Hepatocyte (in vitro differentiated cells): ENCODE measurements around the gene GAPVD1. TPM values are rescaled to one million over a fixed set of nuclear protein-coding genes. Genes with fewer than 3 reads are reported as not detected.

Source experiments
- DNase-seq: peaks from one replicate; pipeline ENCODE4 v3.0.0-alpha.2; 2016; ENCODE audit warnings: low spot score
- H2AFZ ChIP-seq: fragments of 200-600 bp; sonication (generic); 2 replicates; pipeline ENCODE4 v1.6.0; 2016; ENCODE audit warnings: antibody characterized with exemption, mild to moderate bottlenecking
- H3K27ac ChIP-seq: fragments of 200-600 bp; sonication (generic); 2 replicates; pipeline ENCODE4 v1.5.1; 2016; ENCODE audit warnings: mild to moderate bottlenecking
- H3K27me3 ChIP-seq: fragments of 200-600 bp; sonication (generic); 2 replicates; pipeline ENCODE4 v1.6.1; 2016
- H3K36me3 ChIP-seq: fragments of 200-600 bp; sonication (generic); replicated peaks from 2 replicates; pipeline ENCODE4 v1.5.1; 2016; ENCODE audit warnings: low read depth; ENCODE audit not compliant: insufficient read depth
- H3K4me1 ChIP-seq: fragments of 200-600 bp; sonication (generic); 2 replicates; pipeline ENCODE4 v1.5.1; 2016; ENCODE audit warnings: mild to moderate bottlenecking, moderate library complexity; ENCODE audit not compliant: insufficient read depth
- H3K4me2 ChIP-seq: fragments of 200-600 bp; sonication (generic); 2 replicates; pipeline ENCODE4 v1.6.0; 2016
- H3K4me3 ChIP-seq: fragments of 200-600 bp; sonication (generic); 2 replicates; pipeline ENCODE4 v1.5.1; 2016; ENCODE audit warnings: mild to moderate bottlenecking
- H3K79me2 ChIP-seq: fragments of 200-600 bp; sonication (generic); 2 replicates; pipeline ENCODE4 v1.6.0; 2017; ENCODE audit warnings: mild to moderate bottlenecking
- H3K9me2 ChIP-seq: fragments of 200-600 bp; sonication (generic); replicated peaks from 2 replicates; pipeline ENCODE4 v1.6.0; 2017; ENCODE audit warnings: mild to moderate bottlenecking; ENCODE audit not compliant: insufficient read depth
- H3K9me3 ChIP-seq: fragments of 200-600 bp; sonication (generic); 2 replicates; pipeline ENCODE4 v1.5.1; 2016; ENCODE audit warnings: low read depth, mild to moderate bottlenecking
- H4K20me1 ChIP-seq: fragments of 200-600 bp; sonication (generic); 2 replicates; pipeline ENCODE4 v1.6.0; 2016; ENCODE audit warnings: mild to moderate bottlenecking; ENCODE audit not compliant: insufficient read depth, poor library complexity, severe bottlenecking
- EZH2 ChIP-seq: fragments of 200-600 bp; sonication (generic); IDR thresholded peaks from 2 replicates; pipeline ENCODE4 v1.6.1; 2016; ENCODE audit warnings: antibody characterized with exemption, mild to moderate bottlenecking, borderline replicate concordance
- EZH2phosphoT487 ChIP-seq: fragments of 200-600 bp; sonication (generic); IDR thresholded peaks from one replicate; pipeline ENCODE4 v1.6.1; 2018; ENCODE audit warnings: antibody characterized with exemption, mild to moderate bottlenecking, low read depth, moderate library complexity; ENCODE audit not compliant: unreplicated experiment, severe bottlenecking
- WGBS: methylation state at CpG from one replicate; pipeline ENCODE4 v1.1.6; 2016; ENCODE audit warnings: low lambda C conversion rate; ENCODE audit errors: missing lambda C conversion rate; 5-methylcytosine and 5-hydroxymethylcytosine counted together
- polyA plus RNA-seq: library from polyadenylated mRNA; unstranded; fragments of >200 nt; fragmentation: Nextera tagmentation; extraction: Ambion mirVana; gene quantifications from 2 replicates; pipeline ENCODE4 v1.2.1, GENCODE V29; 2016
- total RNA-seq: library from RNA; depleted of rRNA; stranded (reverse); fragments of >200 nt; gene quantifications from 2 replicates; pipeline ENCODE4 v1.2.3, GENCODE V29; 2014
- TF ChIP-seq, protein P1 (sequence below): fragments of 200-600 bp; sonication (generic); IDR thresholded peaks from 2 replicates; pipeline ENCODE4 v1.5.1; 2016; ENCODE audit warnings: antibody characterized with exemption, mild to moderate bottlenecking; ENCODE audit not compliant: poor library complexity

Gene GAPVD1
- total and polyA plus RNA-seq, 2 experiments from 2014 or later: 25.5 to 44.7 TPM

GRCh38 chr9:125400725-125401716 lies 139.4 kb downstream of the GAPVD1 start:
- Histone ChIP-seq H3K9me2 (no peaks in the 10 kb centered on the region), H3K36me3 (no peaks in the 10 kb centered on the region), H3K9me3 (no peaks in the 10 kb centered on the region), H3K4me1 (no peaks in the 10 kb centered on the region), H3K27me3 (no peaks in the 10 kb centered on the region), H3K4me2 (no peak overlapping the region), H4K20me1 (no peaks in the 10 kb centered on the region), H2AFZ (no peak overlapping the region), H3K27ac (no peak overlapping the region), H3K79me2 (no peaks in the 10 kb centered on the region), H3K4me3 (no peak overlapping the region)
- WGBS: 85% methylated on average over 12 of the region's 12 CpGs
- TF ChIP-seq, protein P1, sequence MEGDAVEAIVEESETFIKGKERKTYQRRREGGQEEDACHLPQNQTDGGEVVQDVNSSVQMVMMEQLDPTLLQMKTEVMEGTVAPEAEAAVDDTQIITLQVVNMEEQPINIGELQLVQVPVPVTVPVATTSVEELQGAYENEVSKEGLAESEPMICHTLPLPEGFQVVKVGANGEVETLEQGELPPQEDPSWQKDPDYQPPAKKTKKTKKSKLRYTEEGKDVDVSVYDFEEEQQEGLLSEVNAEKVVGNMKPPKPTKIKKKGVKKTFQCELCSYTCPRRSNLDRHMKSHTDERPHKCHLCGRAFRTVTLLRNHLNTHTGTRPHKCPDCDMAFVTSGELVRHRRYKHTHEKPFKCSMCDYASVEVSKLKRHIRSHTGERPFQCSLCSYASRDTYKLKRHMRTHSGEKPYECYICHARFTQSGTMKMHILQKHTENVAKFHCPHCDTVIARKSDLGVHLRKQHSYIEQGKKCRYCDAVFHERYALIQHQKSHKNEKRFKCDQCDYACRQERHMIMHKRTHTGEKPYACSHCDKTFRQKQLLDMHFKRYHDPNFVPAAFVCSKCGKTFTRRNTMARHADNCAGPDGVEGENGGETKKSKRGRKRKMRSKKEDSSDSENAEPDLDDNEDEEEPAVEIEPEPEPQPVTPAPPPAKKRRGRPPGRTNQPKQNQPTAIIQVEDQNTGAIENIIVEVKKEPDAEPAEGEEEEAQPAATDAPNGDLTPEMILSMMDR: no peak
- TF ChIP-seq EZH2phosphoT487 (no peak), EZH2 (no peak)
- no peak for DNase-seq

GRCh38 chr9:125404733-125405132 lies 143.1 kb downstream of the GAPVD1 start:
- Histone ChIP-seq H3K27me3 (no peaks in the 10 kb centered on the region), H3K4me3 (no peak overlapping the region), H3K36me3 (no peaks in the 10 kb centered on the region), H2AFZ (no peak overlapping the region), H3K9me2 (no peaks in the 10 kb centered on the region), H3K4me1 (no peaks in the 10 kb centered on the region), H3K27ac (no peak overlapping the region), H3K4me2 (no peak overlapping the region), H3K9me3 (no peaks in the 10 kb centered on the region), H4K20me1 (no peaks in the 10 kb centered on the region), H3K79me2 (no peaks in the 10 kb centered on the region)
- TF ChIP-seq EZH2: no peak
- TF ChIP-seq, protein P1: no peak
- TF ChIP-seq EZH2phosphoT487: no peak
- 92% methylated on average over 7 of the region's 7 CpGs for WGBS
- no peak for DNase-seq

DNA sequence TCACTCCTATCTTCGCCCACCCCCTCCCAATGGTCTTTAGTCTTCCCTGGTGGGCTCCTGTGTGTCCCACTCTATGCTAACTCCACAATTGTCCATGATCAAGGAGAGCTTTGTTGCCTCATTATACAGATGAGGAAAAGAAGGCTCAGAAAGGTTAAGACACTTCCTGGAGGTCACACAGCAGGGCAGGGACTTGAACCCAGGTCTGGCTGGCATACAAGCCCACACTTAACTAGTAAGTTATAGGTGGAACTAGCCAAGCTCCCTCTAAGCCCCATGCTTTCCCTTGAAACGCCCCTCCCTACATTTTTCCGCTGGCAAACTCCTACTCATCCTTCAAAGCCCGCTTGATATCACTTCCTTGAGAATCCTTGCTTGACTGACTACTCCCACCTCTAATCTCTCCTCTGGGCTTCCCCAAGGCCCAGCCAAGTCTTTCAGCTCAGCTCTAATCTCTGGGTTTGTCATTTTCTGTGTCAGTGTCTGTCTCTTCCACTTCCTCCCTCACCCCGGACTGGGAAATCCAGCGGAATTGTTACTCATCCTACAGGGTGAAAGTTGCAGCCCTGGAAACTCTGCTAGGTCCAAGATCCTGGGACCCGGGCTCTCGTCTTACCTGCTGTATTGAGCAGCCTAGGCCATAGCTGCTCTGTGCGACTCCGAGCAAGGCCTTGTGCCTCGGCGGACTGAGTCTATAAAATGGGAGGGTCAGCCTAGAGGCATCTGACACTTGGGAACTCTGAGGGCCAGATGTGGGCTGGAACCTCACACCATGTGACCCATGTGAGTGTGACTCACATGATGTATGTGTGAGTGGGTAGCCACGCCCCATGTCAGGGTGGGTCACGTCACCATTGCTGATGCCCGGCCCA lies 144.5 kb downstream of the GAPVD1 start:
- Histone ChIP-seq H3K36me3 (no peaks in the 10 kb centered on the region), H3K4me2 (no peak overlapping the region), H3K27me3 (no peaks in the 10 kb centered on the region), H4K20me1 (no peaks in the 10 kb centered on the region), H3K9me3 (no peaks in the 10 kb centered on the region), H2AFZ (no peak overlapping the region), H3K79me2 (no peaks in the 10 kb centered on the region), H3K27ac (no peak overlapping the region), H3K9me2 (no peaks in the 10 kb centered on the region), H3K4me1 (no peaks in the 10 kb centered on the region), H3K4me3 (no peak overlapping the region)
- DNase-seq: no peak
- WGBS: 92% methylated on average over 15 of the region's 15 CpGs
- no peak for TF ChIP-seq EZH2
- TF ChIP-seq, protein P1: no peak
